GM19324 (cell line): ENCODE measurements around the gene CACNA1B.
"Not testable (repeated sequence)": the region's sequence is repeated elsewhere in the genome, so short reads cannot be mapped to it uniquely, and the experiment has no call there.

ENCODE experiments used
- ATAC-seq: cut with Tn5 transposase; IDR thresholded peaks from one replicate; pipeline ENCODE4 v1.9.1; 2021; ENCODE audit warnings: mild to moderate bottlenecking, moderate library complexity; ENCODE audit not compliant: unreplicated experiment, low FRiP score

Gene CACNA1B

DNA sequence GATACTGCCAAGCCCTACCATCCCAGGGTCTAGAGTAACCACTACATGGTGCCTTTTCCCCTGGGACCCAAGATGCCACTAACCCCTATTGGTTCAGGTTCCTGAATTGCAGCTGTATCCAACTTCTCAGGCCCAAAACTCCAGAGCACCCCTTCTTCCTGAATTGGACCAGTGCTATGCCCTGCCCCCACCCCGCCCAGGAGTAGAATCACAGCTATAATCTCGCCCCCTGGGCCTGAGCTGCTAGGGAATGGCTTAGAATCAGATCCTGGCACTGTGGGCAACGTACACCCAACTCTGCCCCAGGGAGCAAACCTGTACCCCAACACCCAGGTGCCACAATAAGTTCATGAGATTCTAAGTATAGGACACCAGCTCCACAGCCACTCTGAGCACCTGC is 206.3 kb downstream of the CACNA1B start:
- no peak for ATAC-seq

DNA sequence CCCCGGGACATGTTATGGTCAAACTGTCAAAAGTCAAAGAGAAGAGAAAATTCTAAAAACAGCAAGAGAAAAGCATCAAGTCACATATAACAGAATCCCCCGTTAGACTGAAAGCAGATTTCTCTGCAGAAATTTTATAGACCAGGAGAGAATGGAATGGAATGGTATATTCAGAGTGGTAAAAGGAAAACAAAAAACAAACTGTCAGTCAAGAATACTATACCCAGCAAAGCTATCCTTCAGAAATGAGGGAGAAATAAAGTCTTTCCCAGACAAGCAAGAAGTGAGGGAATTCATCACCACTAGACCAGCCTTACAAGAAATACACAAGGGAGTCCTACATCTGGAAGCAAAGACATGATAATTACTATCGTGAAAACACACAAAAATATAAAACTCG is 208.0 kb downstream of the CACNA1B start:
- ATAC-seq = no peak

DNA sequence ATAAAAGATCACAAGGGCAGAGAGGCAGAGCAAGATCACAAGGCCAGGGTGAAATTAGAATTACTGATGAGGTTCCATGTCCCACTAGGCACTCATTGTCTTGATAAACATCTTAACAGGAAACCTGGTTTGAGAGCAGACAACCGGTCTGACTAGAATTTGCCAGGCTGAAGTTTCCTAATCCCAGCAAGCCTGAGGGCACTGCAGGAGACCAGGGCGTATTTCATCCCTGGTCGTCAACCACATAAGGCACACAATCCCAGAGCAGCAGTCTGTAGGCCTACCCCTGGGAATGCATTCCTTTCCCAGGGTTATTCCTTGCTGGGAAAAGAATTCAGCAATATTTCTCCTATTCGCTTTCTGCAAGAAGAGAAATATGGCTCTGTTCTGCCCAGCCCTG is 214.5 kb downstream of the CACNA1B start:
- not testable (repeated sequence) for ATAC-seq

DNA sequence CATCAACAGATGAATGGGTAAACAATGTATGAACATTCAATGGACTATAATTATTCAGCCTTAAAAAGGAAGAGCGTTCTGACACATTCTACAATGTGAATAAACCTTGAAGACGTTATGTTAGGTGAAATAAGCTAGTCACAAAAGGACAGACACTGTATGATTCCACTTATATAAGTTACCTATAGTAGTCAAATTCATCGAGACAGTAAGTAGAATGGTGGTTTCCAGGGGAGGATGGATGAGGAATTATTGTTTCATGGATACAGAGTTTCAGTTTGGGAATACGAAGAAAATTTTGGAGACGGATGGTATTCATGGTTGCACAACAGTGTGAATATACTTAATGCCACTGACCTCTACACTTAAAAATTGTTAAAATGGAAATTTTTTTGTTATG is 216.4 kb downstream of the CACNA1B start:
- no peak for ATAC-seq

DNA sequence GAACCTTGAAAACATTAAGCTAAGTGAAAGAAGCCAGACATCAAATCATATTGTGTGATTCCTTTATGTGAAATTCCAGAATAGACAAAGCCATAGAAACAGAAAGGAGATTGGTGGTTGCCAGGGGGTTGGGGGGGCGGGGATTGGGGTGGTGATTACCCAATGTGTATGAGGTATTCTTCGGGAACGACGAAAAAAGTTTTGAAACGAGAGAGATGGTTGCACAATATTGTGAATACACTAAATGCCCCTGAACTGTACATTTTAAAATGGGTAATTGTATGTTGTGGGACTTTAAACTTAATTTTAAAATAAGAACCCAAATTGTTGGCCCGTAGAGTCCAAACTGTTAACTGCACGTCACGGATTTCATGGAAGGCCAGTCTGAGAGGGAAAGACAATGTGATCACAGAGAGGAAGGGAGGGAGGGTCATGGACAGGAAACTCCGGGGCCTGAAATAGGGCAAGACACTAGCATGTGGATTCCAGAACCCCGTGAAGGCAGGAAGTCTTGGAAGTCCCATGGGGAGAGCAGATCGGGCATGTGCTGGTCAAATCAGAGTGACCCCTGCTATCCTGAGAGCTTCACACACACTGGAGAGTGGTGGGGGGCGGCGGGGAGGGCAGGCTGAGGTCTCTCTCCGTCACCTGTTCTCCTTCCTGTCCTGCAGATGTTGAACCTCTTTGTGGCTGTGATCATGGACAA is 218.4 kb downstream of the CACNA1B start:
- no peak for ATAC-seq

DNA sequence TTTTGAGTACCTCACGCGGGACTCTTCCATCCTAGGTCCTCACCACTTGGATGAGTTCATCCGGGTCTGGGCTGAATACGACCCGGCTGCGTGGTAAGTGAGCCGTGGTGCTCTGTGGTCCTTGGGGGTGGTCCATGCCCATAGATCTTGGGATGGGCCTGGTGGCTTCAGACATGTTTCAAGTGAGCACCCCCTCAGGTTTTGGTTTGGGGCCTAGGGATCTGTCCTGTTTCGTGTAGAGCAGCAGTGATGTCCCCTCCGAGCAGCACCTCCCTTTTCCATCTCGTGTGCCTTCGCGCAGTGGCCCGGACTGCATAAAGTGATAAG is 218.9 kb downstream of the CACNA1B start:
- ATAC-seq = no peak

DNA sequence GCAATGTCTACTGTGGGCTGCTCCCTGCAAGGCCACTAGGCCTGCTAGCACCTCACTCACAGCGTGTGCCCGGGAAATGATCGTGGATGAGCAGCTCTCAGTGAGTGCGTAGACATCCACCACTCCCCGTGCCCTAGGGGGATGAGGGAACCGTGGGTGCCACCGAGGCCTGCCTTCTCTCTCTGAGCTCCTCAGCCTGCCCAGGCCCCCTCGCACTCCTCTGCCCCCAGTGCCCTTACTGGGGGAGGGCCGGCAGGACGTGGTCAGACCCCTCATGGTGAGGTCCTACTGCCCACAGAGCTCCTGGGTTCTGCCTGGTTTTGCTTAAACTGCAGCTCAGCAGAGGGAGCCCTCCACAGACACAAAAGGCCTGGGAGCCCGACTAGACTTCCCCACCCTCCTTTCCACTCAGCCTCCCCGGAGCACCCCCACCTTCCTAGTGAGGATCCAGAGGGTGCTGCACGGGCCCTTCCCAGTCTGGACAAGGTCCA is 220.0 kb downstream of the CACNA1B start:
- no peak for ATAC-seq

DNA sequence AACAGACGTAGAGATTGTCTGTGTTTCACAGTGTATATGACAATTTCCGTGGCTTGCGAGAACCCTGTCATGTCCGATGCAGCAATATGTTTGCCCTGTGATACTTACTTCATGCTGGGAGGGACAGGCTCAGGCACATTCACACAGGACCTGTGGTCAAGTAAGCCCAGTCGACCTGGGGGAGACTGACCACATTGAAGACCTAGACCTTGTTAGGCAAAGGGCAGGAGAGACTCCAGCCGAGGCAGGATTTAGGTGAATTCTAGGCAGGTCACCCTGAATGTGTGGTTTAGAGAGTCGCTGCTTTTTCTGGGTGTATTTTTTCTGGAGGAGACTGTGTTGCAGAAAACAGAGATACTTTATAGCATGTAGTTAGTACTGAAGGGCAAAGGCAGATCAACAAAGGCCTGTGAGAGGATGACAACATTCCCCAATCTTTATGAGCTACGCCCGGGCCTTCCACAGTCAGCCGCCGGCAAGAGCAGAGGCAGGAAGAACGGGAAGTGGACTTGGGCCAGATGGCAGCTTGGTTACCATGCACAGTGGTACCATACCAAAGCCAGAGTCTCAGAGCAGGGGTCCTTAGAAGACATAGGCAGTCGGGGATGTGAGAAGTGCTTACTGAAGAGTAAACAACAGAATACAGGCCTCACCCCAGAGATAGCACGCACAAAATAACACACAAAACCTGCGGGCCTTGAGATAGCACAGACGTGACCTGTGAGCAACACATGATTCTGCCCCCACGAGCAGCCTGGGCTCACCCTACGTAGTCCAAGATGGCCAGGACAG is 220.7 kb downstream of the CACNA1B start:
- ATAC-seq = no peak

DNA sequence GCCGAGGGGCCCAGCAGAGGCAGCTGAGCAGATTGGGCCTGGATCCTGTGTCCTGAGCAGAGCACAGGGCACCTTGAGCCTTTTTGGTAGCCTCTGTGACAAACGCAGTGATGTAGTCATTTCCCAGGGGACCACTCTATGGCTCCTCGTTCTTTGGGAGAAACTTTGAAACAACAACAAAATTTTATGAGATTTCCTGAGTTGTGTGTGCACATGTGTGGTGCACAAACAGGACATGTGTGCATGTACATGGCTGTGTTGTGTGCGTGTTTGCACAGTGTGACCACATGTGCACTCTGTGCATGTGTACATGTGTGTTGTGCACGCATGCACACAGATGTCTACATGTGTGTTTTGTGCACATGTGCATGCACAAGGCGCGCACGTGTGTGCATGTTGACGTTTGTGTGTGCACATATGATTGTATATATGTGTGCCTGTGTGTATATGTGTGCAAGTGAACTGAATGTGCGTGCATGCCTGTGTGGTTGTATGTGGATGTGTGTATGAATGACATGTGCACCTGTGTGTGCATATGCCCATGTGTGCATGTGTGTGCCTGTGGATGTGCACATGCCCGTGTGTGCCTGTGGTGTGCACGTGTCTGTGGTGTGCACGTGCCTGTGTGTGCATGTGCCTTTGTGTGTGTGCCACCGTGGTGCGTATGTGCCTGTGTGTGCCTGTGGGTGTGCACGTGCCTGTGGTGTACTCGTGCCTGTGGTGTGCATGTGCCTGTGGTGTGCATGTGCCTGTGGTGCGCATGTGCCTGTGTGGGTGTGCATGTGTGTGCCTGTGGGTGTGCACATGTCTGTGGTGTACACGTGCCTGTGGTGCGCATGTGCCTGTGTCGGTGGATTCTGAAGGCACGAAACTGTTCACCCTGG is 221.6 kb downstream of the CACNA1B start:
- no peak for ATAC-seq

DNA sequence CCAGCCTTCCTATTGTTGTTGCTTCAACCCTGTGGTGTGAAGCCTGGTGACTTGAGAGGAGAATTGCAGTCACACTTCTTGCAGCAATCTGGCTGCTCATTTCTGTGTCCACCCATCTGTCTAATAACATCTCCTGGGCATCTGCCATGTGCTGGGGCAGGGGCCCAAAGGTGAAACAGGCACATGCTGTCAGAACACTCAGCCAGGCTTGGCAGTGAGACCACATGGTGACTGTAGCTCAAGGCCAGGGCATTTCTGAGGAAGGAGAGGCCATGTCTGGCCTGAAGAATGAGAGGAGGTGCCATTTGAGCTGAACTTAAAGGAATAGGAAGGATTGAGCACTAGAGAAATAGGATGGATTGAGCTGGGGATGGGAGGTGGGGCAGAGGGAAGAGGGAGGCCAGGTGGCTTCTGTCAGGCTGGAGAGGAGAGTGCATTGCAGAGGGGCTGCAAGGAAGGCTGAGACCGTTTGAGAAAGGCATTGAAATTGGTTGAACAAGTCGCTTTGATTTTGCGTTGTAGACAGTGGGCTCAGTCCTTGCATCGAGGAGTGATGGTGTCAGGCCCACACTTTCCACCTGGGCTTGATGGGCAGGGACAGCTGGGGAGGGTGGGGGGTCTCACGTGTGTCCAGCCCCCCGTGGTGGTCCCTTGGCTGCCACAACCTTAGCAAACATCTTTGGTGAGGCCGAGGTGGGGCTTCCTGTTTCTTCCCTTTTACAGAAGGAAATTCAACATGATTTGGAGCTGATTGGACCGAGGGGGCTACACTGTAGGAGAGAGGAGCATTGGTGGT is 222.4 kb downstream of the CACNA1B start:
- ATAC-seq = no peak

DNA sequence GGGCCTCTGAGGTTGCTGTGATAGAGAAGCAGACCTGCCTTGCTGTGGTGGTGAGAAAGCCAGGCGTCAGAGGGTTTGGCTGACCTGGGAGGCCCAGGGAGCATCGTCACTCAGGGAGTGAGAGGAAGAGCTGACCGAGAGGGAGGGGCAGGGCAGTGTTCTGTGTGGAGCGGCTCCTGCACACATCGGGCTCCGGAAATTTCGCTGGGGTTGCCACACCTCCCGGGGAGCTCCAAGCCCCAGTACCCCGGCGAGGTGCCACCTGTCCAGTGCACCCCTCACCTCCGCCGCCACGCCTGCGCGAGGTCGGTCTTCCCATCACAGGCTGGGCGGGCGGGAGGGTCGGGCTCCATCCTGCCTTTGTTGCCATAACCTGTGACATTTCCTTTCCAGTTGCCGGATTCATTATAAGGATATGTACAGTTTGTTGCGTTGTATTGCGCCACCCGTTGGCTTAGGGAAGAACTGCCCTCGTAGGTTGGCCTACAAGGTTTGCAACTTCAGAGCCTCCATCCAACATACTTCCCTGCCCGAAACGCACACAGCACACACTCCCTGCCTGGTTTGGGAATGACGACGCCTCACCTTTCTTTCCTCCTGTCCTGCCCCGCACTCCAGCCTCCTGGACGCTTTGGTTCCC is 223.2 kb downstream of the CACNA1B start:
- ATAC-seq = no peak

DNA sequence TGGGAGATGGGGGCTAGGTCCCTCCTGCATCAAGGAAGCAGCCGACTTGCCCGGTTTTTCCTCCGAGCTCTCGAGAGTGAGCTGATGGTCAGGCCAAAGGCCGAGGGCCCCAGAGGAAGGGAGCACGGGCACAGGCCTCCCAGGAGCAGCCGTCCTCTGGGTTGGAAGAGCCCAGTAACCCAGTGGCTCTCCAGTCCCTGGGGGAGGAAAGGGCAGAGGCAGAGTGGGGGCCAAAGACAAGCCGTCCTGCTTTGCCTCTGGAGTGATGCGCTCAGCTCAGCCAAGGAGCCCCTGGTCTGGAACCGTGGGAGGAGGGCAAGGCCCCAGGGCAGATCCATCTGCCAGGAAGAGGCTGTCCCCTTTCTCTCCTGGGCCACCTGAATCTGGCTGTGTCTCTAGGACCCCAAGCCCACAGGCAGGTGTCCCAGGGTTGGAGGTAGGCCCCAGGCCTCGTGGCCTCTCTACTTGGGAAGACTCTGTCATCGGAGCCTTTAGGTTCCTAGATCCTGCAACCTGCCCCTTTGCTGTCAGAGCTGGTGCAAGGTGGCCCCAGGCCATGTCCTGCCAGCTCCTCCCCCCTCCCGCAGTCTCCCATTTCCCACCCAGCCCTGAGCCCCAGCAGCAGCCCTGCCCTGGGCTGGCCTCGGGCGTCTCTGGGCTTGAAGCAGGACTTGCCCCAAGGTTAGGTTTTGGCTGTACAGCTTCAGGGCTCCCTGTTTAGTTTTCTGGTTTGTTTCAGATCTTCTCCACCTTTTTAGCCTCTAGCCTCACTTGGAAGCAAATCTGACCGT is 224.1 kb downstream of the CACNA1B start:
- no peak for ATAC-seq

DNA sequence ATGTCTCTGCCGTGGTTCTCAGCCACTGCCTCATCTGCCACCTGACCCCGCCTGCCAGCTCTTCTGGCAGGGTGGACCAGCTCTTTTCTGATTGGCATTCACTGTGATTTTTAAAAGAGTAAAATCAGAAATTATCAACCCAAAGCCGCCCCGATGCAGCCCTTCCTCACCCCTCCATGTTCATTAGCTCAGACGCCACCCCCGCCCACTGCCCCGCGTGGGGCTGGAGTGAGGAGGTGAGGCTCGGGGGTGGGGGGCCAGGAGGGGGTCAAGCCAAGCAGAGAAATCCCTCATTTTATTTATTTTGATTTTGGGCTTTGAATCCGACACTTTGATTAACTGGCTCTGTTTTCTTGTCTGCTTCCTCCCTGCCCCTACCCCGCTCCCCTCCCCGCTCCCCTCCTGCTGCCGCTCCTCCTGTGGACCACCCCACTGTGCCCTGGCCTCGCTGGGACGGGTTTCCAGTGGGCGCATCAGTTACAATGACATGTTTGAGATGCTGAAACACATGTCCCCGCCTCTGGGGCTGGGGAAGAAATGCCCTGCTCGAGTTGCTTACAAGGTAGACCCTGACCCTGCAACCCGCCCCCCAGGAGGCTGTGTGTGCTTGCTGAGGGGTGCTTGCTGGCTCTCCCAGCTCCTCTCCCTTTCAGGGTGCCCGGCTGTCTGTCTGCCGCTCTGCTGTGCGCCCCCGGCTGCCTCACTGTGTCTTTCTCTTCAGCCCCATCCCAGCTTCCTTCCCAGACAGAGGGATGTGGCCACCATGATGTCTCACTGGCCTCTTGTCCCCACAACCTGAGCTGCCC is 224.9 kb downstream of the CACNA1B start:
- ATAC-seq = no peak

DNA sequence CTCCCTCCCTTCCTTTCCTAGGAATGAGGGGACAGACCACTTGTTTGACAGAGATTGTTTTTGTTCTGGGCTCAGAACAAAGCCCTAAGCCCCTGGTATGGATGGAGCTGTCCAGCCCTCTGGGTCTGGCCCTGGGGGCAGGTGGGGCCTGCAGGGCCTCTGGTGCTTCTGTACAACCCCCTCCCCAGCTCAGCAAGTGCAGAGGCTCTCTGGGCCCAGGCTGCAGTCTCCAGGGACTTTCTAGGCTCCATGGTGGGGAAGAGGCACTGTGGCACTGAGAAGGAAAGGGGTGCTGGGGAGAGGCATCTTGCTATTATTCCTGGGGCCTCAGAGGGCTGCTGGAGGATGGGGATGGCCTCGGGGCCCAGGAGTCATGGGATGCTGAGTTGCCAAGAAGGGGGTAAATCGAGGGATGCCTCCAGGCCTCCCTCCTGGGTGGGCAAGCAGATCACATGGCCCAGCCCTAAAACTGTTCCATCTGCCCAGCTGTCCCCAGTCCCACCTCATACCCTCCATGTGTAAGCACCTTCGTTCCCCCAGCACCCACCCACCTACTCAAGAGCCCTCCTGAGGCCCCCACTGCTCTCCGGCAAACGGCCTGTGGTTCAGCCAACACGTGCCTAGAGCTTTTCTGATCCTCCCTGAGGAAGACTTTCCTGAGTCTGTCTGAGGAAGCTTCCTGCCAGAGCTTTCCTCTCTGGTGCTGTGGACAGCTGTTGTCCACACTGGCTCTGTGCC is 225.7 kb downstream of the CACNA1B start:
- no peak for ATAC-seq

DNA sequence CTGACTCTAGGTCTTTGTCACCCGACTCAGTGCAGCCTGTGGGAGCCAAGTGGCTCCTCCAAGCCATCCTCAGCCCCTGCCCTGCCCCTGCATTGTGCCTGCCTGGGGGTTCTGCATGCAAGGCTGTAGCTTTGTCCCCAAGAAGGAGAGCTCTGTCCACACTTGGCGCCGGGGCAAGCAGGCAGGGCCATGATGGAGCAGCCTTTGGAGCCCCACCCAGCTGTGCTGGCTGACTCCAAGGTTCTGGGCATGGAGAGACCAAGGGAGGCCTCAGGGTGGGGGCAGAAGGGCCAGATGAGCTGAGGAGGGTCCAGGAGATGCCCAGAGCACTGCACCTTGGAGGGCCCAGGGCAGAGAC is 226.2 kb downstream of the CACNA1B start:
- ATAC-seq = no peak

DNA sequence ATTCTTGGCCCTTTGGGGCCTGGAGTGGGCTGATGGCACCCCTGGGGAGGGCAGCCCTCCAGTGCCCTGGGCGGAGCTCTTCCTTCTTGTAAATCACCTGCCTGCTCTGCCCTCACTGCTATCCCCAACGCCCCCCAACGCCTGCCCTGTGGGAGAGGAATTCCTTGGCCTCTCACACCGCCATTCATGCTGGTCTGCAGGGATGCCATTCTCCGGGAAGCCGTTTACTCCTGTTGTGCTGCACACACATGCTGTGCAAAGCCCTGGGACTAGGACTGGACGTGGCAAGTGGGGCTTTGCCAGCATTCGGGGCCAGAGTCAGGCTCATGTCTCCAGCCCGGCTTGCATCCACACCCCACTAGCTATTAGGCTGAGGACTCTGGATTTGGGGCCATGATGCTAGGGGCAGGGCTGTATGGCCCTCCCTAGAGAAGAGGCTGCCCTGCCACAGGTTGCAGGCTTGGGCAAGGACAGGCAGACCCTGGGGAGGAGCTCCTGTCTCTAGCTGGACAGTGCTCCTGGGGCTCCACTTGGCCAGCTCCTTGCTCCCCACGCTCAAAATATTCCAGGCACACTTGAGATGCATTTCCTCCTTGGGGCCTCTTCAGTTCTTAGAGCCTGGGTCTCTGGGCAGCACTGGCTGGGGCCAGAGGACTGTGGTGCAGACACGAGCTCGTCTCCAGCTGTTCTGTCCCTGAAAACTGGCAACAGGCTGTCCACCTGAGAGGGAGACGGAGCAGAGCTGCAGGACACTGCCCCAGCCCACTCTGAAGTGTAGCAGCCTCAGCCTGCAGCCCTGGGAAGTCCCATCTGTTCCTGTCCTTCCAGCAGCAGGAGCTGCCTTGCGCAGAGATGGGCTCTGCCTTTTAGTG is 226.9 kb downstream of the CACNA1B start:
- no peak for ATAC-seq

DNA sequence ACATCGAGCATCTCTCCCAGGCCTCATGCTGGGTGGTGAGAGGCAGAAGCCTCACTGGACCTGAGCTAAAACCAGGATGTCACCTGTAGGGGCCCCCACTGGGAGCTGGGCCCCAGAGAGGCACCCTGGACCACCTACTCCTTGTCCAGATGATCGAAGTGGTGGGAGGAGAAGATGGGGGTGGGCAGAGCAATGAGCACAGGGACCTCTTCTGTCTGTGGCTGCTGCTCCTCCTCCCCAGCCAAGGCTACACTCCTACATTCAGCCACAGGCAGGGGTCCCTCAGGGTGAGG is 227.5 kb downstream of the CACNA1B start:
- ATAC-seq = no peak
